Ureter (tissue), 1 donor: Measurements from ENCODE around the gene COL18A1. TPM values are rescaled to one million over a fixed set of nuclear protein-coding genes. Genes with fewer than 3 reads are reported as not detected.
"Not testable (repeated sequence)": the region's sequence is repeated elsewhere in the genome, so short reads cannot be mapped to it uniquely, and the experiment has no call there.

ENCODE experiments used
- DNase-seq: peaks from one replicate; pipeline ENCODE4 v3.0.0-alpha.2; 2020; ENCODE audit warnings: low spot score
- total RNA-seq: library from RNA; stranded (reverse); gene quantifications from one replicate; pipeline ENCODE4 v1.2.4, GENCODE V29; 2023
- donor health status: DM: yes; HTN: yes; CAD: no.

The COL18A1 gene
- total RNA-seq: 90.4 TPM

- DNase-seq: no peak
Measured at GRCh38 chr21:45404730-45405270, at the start of gene COL18A1. TSS of gene COL18A1 (plus strand) at chr21:45405165. CDS start at chr21:45405231, 66 bp downstream.

GRCh38 chr21:45355573-45355972 is 49.4 kb upstream of the COL18A1 start:
- DNase-seq: no peak

- no peak for DNase-seq
Measured at GRCh38 chr21:45356251-45356650, 48.7 kb upstream of the COL18A1 start.

GRCh38 chr21:45356653-45357435 is 48.1 kb upstream of the COL18A1 start:
- no peak for DNase-seq

GRCh38 chr21:45357436-45358260 is 47.3 kb upstream of the COL18A1 start:
- DNase-seq: no peak

GRCh38 chr21:45358261-45358670 is 46.7 kb upstream of the COL18A1 start:
- no peak for DNase-seq

GRCh38 chr21:45358711-45359310 is 46.2 kb upstream of the COL18A1 start:
- DNase-seq: no peak

- DNase-seq: no peak
Measured at GRCh38 chr21:45359451-45360217, 45.3 kb upstream of the COL18A1 start.

GRCh38 chr21:45361033-45361997 is 43.6 kb upstream of the COL18A1 start:
- no peak for DNase-seq

GRCh38 chr21:45362077-45362747 is 42.8 kb upstream of the COL18A1 start:
- no peak for DNase-seq

- no peak for DNase-seq
Measured at GRCh38 chr21:45362748-45363145, 42.2 kb upstream of the COL18A1 start.

- not testable (repeated sequence) for DNase-seq
Measured at GRCh38 chr21:45363272-45363671, 41.7 kb upstream of the COL18A1 start.

GRCh38 chr21:45363921-45364467 is 41.0 kb upstream of the COL18A1 start:
- peak; percentile 84 for DNase-seq

GRCh38 chr21:45364468-45365185 is 40.3 kb upstream of the COL18A1 start:
- DNase-seq: no peak

GRCh38 chr21:45365186-45365607 is 39.8 kb upstream of the COL18A1 start:
- DNase-seq: no peak

- DNase-seq: no peak
Measured at GRCh38 chr21:45365608-45366241, 39.2 kb upstream of the COL18A1 start.

- DNase-seq: no peak
Measured at GRCh38 chr21:45366476-45366875, 38.5 kb upstream of the COL18A1 start.

GRCh38 chr21:45366931-45367401 is 38.0 kb upstream of the COL18A1 start:
- DNase-seq: no peak
